ENCODE measurements around the gene ABTB2.

Gene ABTB2

DNA sequence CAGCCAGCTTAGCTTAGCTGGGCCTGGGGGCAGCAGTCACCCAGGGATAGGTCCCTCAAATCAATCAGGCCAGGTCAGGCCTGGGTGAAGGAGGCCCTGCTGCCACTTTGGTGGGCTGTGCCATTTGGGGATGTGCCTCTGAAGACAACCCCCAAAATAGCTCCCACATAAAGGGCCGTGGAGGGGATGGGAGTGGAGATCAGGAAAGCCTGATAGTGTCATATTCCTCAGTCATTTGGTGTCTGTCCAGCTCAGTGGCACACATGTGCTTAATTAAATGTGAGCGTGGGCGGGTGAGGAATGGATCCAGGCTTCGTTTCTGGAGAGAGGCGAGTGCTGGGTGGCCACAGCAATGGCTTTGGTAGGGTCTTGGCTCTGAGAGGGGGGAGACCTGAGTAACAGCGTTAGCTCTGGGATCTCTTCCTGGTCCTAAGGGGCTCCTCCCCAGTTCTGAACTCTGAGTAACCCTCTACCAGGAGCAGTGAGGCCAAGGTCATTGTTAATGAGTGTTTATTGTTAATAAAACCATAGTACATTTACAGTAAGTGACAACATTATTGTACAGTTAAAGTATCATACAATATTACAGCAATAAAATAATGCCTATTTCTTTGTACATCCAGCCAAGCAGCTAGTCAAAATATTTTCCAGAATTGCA, 207.2 kb downstream of the ABTB2 start:
- DNase-seq (ENCODE audit: low read depth in 2 of 2), result no peak

DNA sequence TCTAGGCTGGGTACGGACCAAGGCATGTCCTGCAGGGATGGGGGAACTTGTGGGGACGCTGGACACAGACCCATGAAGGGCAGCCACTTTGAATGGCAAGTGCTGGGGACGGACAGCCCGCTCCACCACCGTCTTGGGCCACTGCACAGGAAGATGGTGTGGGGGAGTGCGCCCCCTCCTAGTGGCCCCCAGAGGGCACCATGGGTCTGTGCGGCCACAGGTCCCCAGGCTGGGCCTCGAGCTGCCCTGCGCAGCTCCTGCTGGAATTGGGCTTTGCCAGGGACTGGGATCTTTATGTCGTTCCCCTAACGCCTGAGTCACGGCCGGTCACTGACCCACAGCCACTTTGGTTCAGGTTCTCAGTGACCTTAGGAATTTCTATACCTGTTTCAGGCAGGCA, 208.0 kb downstream of the ABTB2 start:
- no peak for DNase-seq (ENCODE audit: low read depth in 2 of 2)

DNA sequence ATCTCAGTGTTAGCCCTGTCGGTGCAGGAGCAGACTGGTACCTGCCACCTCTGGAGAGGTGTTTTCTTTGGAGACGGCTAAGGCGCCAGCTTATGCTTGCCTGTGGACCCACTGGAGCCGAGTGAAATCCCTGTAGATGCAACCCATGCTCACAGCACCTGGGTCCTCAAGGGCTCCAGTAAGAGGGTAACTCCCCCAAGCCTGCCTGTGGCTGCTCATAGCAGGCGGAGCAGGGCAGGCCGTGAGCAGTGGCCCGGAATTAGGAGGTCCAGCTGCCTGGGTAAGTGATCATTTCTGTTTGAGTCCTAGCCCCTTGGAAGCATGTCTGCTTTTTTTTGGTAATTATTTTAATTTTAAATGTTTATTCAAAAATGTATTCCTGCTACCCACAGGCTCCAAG, 208.5 kb downstream of the ABTB2 start:
- DNase-seq (ENCODE audit: low read depth in 2 of 2), result no peak

DNA sequence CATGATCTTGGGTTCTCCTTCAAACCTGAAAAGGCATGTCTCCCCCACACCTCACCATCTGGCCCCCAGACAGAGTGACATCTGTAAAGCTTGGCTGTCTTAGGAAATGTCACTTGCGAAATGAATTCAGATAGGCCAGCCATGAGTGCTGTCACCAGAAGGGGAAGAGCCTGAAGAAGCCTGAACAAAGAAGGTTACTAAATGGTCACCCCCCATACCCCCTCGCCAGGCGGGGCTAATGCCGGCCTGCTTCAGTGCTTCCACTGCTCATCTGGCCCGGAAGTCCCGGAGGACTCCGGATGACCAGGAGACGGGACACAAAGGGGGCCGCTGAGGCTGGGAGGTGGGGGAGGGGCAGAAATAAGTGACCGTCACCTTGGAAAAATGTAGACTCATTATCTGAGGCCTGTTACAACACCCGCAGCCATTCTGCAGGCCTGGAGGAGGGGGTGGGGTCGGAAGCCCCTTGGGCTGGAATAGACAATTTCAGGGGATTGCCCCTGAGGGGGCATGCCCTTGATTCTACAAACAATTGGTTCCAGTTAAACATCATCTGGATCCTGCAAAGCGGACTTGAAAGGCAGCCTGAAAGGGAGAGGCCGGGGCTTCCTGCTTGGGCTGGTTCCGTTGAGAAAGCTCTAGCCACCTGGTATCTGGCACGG, 209.2 kb downstream of the ABTB2 start:
- DNase-seq (ENCODE audit: low read depth in 2 of 2), result no peak

DNA sequence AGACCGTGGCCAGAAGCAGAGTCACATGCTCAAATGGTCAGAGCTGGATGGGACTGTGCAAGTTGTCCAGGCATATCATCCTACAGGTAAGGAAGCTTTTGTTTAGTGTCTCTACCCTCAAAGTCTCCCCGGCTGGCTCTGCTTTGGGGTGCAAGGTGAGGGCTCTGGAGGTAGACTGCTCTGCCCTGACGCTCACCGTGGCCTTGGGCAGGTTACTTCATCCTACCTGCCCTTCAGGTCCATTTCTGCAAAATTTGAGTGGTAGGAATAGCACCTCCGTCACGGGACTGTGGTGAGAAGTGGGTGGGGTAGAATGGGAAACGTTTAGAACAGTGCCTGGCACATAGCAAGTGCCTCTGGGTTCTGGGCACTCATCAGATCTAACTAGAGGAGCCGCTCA, 210.2 kb downstream of the ABTB2 start:
- no peak for DNase-seq (ENCODE audit: low read depth in 2 of 2)

DNA sequence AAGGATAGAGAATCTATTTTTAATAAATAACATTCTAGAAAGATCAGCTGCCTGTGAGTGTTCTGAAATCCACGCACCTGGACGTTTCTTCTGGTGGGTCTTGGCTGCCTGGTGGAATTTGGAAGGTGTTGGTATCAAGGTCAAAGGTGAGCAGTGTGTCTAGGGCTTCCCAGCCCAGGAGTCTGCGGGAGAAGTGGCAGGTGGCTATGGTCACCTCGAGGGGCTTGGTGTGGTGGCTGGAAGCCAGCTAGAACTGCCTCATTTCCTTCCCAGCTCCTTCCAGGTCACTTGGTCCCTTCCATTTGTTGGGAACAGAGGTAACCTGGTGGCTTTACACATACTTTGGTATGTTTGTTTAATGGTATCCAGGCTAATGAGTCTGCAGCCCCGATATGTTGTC, 210.9 kb downstream of the ABTB2 start:
- no peak for DNase-seq (ENCODE audit: low read depth in 2 of 2)

DNA sequence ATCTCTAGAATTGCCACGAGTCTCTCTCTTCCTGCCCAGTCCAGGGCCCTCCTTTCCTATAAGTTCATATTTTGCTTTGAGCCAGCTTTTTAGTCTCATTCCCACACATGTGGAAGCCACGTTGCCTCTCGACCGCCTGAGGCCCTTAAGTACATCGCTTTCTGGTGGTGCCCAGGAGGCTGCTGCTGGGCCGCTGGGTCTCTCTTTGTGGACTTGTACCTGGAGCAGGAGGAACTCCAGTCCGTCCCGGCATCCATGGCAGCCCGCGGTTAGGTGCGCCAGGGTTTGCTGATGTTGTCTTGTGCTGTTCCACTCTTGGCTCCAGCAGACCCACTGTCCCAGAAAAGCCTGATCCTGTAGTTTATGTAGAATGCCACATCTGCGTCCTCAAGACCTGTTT, 211.4 kb downstream of the ABTB2 start:
- DNase-seq (ENCODE audit: low read depth in 2 of 2), result no peak

DNA sequence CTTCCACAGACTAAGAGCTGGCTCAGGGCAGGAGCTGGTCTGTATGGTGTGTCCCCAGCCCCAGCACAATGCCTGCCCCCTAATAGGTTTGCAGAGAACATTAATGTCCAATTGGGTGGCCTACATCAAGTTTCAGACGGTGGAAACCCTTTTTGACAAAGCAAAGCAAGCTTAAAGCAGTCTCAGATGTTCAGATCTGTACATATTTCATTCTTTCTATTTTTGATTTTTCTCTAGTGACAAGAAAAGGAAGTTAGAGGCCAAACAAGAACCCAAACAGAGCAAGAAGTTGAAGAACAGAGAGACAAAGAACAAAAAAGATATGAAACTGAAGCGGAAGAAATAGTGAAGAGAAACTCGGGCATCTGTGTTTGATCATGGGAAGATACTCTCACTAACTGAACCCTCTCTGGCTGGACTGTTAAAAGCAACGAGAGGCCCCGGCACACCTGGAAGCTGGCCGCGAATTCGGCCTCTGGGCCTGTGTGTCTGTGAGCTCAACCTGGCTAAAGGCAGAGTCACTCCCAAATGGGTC, 211.9 kb downstream of the ABTB2 start:
- DNase-seq (ENCODE audit: low read depth in 2 of 2), result no peak

DNA sequence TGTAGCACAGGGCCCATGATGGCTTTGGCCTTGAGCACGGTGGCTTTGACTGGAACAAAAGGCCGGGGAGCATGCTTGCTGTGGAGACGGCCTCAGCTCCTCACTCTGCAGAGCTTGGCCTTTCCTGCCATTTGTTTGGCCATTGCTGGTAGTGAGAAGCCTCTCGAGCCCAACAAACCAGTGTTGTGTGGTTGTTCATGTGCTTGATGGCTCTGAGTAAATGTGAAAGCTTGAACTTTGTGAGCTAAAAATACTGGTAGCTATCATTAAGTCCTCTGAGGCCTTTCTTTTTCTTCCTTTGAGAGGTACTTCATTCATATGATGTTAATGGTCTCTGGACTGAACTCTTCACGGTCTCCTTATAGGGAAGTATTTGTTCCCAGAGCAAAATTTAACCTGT, 212.7 kb downstream of the ABTB2 start:
- no peak for DNase-seq (ENCODE audit: low read depth in 2 of 2)

DNA sequence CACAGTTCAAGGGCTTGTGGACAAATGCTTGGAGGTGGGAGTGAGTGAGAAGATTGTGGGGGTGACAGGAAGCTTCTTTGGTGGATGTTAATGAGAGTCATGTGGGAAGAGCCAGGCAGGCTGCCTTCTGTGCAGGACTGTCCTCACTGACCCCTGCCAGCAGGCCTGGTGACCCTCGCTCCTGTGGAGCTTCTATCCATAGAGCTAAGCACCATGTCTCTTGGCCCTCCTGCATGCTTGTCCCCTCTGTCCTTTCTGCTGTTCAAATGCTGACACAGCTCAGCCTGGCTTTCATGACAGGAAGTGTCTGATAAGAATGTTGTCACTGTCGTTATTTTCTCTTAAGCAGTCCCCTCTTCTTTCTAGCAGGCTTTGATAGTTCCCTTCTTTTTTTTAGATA, 214.8 kb downstream of the ABTB2 start:
- no peak for DNase-seq (ENCODE audit: low read depth in 2 of 2)

DNA sequence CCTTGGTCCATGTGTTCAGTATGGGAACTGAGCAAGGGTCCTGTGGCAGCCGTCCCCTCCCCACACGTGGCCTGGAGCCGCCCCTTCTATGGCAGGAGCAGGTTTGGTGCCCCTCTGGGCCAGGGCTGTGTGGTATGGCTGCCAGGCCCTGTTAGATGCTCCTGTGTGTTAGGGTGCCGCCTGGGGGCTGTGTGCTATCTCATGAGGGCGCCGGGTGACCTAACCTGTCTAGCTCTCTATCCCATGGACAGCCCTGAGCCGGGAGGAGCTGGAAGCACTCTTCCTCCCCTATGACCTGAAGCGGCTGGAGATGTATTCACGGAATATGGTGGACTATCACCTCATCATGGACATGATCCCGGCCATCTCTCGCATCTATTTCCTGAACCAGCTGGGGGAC, 217.7 kb downstream of the ABTB2 start:
- no peak for DNase-seq (ENCODE audit: low read depth in 2 of 2)

DNA sequence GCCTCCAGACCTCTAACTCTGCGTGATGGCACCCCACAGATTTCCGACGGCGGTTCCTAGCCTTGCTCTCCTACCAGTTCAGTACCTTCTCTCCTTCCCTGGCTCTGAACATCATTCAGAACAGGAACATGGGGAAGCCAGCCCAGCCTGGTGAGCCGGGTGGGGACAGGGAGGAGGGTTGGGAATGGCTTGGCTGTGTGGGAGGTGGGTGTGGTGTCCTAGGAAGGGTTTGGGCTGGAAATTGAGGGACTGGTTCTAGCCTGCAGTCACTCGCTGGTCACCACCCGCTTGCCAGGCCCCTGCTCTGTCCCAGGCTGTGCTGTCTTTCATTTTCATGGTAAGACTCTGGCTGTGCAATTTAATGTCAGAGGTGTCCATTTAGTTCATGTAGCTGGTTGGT, 218.5 kb downstream of the ABTB2 start:
- DNase-seq (ENCODE audit: low read depth in 2 of 2), result no peak

DNA sequence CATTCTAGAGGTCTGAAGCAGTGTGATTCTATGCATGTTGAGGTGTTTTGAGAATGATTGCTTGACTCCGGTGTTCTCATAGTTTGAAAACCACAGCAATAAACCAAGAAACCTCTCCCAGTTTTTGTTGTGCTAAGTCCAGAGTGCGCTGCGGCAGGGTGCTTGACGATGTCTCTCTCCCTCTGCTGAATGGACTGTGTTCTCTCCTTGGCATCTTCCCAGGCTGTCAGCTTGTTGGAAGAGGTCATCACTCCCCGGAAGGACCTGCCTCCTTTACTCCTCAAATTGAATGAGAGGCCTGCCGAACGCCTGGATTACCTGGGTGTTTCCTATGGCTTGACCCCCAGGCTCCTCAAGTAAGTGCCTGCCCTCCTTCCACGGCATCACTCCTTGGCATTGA, 221.4 kb downstream of the ABTB2 start:
- DNase-seq (ENCODE audit: low read depth in 2 of 2), result no peak

DNA sequence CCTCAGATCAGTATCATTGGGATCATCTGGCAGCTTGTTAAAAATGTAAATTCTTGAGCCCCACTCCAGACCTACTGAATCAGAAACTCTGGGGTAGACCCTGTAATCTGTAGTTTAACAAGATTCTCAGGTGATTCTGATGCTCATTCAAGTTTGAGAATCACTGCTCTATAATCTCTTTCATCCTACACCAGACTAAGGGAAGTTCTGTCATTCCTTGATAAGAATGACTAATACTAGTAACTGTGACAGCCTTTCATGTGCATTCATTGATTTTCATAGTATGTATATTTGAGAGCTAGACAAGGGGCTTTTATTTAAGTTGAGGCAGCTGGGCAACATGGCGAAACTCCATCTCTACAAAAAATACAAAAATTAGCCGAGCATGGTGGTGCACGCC, 222.4 kb downstream of the ABTB2 start:
- DNase-seq (ENCODE audit: low read depth in 2 of 2), result no peak

DNA sequence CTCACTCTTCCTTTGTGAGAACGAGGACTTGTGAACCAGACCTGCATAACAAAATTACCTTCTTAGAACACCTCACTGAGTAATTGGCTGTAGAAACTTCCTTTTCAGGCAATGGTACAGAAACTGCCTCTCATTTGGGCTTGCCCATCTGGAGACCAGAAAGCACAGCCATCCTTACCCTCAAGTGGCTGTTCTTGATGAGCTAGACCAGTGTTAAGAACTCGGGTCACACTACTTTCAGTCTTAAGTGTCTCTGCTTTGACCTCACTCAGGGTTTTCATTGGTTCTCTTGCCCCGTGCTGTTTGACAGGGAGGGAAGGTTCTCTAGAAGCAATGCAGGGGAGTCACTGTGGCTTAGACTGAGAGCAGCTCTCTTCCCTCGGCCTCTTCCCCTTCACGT, 223.0 kb downstream of the ABTB2 start:
- DNase-seq (ENCODE audit: low read depth in 2 of 2), result no peak

DNA sequence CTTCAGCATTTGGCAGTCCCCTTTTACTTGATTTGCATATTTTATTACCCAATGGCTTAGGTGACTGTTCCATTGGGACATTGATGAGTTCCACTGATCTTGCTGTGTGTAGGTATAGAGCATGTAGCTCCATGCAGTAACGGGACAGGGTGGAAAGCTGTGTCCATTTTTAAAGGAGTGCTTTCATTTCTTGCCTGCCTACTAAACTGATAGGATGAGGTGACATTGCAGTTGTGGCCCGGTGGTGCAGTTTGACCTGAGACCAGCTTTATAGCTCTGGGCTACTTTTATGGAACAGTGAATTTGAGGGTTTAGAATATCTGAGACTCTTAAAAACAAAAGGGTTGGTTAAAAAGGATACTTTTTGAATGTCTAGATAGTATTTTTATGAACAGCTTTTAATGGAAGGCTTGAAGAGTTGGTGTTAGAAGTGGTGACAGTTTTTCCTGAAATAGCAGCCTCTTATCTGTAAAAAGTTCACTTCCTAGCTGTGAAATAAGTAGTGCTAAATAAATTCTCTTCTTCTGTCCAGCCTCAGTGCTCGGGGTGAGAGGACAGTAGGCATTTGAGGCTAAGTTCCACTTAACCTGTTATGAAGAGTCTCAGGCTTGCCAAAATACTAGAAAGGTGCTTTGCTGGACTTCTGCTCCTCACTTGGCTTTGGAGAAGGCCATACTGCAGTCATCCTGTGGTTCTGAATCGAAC, 225.4 kb downstream of the ABTB2 start:
- no peak for DNase-seq (ENCODE audit: low read depth in 2 of 2)

DNA sequence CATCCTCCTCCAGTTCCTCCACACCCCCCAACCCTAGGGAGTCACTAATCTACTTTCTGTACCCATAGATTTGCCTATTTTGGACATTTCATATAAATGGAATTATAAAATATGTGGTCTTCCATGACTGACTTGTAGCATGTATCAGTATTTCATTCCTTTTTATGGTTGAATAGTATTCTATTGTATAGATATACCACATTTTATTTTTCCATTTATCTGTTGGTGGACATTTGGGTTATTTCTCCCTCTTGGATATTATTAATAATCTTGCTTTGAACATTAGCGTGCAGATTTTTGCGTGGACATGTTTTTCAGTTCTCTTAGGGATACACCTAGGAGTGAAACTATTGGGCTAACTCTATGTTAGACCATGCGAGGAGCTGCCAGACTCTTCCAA, 229.0 kb downstream of the ABTB2 start:
- DNase-seq (ENCODE audit: low read depth in 2 of 2), result no peak

DNA sequence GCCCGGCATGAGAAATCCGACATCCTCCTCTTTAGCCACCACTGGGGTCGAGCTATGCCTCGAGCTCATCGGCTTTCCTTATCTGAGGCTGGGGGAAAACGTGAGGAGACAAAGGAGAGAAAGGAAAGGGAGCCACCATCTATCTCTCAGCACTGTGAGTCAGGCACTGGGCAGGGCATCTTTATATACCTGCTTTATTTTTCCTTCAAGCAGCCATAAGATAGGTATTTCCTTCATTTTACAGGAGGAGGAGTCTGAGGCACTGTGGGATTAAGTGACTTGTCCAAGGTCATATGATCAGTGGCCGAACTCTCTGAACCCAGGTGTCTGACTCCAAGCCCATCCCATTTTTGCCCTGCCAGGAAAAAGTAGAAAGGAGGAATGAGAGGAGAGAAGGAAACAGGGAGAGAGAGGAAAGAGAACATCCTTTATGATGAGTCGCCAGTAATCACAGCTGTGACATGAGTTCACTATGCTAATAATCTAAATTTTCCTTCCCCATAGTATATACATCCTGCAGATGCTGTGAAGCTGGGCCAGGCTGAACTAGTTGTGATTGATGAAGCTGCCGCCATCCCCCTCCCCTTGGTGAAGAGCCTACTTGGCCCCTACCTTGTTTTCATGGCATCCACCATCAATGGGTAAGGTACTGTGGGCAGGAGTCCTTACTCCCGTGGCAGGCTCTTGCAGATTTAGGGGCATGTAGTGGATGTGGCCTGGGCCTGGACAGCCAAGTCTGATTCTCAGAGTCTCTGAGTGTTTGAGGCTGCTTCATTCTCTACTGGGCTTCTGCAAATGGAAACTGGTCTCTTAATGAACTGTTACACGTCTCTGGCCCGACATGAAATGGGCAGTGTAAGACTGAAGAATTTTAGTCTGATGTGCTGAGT, 230.6 kb downstream of the ABTB2 start:
- no peak for DNase-seq (ENCODE audit: low read depth in 2 of 2)

DNA sequence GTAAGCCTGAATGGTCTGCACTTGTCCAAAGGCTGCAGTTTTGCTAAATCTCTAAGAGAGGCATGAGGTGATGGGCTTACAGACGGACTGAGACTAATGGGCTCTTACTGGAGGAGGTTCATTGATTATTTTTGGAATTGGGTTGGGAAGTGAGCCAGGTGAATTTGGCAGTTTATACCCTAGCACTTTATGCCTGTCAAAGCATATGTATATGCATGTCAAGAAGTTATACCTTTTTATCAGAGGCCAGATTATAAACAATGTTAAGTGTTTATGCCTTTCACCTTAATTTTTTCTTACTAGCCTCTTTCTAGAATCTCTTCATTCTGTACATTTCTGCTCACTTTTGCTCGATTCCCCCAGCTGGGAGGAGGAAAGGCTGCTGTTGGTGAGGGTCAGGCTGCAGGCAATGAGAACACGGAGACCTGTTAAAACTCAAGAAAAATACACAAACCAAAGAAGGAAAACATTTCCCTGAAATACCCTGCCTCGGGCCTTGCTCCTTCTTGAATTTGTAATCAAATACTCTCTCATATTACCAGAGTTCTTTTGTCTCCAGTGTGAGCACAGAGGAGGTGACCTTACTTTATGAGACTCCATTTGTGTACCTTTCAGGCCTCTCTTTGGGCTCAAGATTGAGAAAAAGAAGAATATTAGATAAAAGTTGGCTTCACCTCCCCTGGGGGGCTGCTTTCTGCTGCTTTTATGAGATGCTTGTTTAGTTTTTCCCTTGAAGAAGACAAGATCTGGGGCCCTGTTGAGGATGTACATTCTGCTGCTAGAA, 232.7 kb downstream of the ABTB2 start:
- DNase-seq (ENCODE audit: low read depth in 2 of 2), result no peak

DNA sequence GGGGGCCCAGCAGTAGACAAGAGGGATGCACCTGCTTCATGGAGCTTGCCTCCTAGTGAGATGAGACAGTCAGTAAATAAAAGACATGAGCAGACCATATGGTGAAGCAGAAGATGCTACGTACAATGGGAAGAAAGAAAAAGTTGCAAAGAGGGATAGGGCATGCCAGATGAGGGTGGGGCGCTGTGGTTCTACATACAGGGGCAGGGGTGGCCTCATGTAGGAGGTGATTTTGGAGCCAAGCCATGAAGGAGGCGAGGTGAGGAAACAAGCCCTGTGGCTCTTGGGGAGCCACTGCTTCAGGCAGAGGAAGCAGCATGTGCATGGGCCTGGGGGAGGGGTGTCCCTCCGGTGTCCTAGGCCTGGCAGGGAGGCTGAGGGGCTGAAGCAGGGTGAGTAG, 237.2 kb downstream of the ABTB2 start:
- DNase-seq (ENCODE audit: low read depth in 2 of 2), result no peak

DNA sequence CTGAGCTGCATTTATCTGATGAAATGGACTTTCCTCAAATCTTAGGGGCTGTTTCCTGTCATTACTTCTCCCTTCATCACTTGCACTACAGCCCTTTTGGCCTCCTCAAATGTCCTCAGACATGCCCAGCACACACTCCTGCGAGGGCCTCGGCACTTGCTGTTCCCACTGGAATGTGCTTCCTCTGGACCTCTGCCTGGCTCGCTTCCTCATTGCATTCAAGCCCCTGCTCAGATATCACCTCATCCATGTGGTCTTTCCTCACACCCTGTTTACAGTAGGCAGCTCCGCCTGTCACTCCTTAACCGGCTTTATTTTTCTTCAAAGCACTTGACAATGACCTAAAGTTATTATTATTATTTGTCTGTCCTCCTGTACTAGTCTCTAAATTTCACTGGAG, 243.3 kb downstream of the ABTB2 start:
- no peak for DNase-seq (ENCODE audit: low read depth in 2 of 2)
